ENCODE measurements around the gene KIF1A.

The KIF1A gene

DNA sequence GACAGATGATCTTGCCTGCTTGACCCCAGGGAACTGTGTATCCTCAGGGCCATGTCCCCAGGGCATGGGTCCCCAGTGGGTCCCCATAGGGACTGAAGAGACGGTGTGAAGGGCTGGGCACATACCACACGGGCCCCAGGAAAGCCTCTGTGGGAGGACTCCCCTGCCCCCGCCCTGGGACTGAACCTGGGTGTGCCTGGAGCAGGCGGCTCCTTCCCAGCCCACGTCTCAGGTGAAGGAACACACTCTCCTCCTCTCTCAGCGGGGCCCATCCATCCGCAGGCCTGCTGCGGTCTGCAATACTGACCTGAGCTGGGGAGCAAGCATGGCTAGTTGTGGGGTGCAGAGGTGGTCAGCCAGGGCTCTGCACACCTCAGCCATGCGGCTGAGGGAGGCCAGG lies 45.2 kb downstream of the KIF1A start:
- POLR2A ChIA-PET: no interaction called here

DNA sequence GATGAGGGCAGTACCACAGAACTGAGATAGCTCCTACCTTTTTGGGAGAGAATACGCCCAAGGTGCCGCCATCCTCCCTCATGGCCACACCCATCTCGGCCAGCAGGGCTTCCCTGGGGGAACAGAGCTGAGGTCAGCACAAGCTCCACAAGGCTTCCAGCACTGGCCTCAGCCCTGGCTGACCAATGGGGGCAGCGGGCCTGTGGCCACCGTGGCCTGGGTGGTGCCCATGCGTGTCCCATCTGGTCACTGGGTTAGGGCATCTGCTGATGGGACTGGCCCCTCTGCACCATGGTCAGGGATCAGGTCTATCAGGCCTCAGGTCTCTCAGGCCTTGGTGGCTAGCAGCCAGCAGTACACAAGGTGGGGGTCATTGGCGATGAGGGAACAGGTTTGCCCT lies 50.9 kb downstream of the KIF1A start:
- no peak for DNase-seq (ENCODE audit: low read depth, low spot score)
- TF ChIP-seq, protein P1, sequence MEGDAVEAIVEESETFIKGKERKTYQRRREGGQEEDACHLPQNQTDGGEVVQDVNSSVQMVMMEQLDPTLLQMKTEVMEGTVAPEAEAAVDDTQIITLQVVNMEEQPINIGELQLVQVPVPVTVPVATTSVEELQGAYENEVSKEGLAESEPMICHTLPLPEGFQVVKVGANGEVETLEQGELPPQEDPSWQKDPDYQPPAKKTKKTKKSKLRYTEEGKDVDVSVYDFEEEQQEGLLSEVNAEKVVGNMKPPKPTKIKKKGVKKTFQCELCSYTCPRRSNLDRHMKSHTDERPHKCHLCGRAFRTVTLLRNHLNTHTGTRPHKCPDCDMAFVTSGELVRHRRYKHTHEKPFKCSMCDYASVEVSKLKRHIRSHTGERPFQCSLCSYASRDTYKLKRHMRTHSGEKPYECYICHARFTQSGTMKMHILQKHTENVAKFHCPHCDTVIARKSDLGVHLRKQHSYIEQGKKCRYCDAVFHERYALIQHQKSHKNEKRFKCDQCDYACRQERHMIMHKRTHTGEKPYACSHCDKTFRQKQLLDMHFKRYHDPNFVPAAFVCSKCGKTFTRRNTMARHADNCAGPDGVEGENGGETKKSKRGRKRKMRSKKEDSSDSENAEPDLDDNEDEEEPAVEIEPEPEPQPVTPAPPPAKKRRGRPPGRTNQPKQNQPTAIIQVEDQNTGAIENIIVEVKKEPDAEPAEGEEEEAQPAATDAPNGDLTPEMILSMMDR (IDR thresholded peaks at IDR 0.05; ENCODE audit: insufficient read depth, low read length, missing control alignments): no peak
- POLR2A ChIA-PET: no interaction called here
- H3K4me3 ChIP-seq (ENCODE audit: low read depth, low read length): no peak overlapping the region
- CTCF ChIA-PET: no interaction called here

More for the DNA sequence above, 45.2 kb downstream of the KIF1A start:
- CTCF ChIA-PET: no interaction called here
- no peak overlapping the region for H3K4me3 ChIP-seq (ENCODE audit: low read depth, low read length)
- TF ChIP-seq, protein P1 (IDR thresholded peaks at IDR 0.05; ENCODE audit: insufficient read depth, low read length, missing control alignments): no peak
- no peak for DNase-seq (ENCODE audit: low read depth, low spot score)

DNA sequence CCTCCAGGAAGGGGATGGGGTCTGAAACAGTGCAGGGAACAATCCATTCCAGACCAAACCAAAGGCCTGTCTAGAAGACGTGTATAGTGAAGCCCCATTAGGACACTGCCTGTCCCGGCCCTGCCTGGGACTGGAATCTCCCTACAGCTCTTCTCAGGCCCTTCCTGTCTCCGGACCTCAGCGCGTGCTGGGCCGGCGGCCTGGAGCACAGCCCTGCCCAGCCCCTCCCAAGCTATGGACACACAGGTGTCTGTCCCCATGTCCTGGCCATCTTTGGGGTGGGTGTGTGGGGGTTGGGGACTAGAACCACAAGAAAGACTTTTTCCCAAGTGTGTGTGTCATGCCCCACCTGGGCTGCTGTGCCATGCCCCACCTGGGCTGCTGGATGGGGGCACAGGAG lies 51.8 kb downstream of the KIF1A start:
- DNase-seq (ENCODE audit: low read depth, low spot score): no peak
- CTCF ChIA-PET: no interaction called here
- no peak overlapping the region for H3K4me3 ChIP-seq (ENCODE audit: low read depth, low read length)
- TF ChIP-seq, protein P1 (IDR thresholded peaks at IDR 0.05; ENCODE audit: insufficient read depth, low read length, missing control alignments): no peak
- POLR2A ChIA-PET: no interaction called here

DNA sequence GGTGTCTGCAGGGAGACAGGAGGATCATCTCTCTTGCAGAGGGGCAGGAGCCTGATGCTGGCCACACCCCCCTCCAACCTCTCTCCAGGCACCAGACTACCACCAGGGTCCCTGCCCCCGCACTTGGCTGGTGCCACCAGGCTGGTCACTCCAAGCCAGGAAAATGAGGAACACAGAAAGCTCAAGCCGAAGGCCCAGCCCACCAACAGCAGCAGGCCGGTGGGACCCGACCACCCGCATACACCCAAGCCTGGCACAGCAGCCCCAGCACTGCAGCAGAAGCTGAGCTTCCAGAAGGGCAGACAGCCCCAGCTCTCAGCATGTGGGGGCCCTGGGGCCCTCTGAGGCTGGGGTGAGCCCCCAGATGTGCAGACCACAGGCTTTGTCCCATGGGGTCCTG lies 52.7 kb downstream of the KIF1A start:
- no peak overlapping the region for H3K4me3 ChIP-seq (ENCODE audit: low read depth, low read length)
- CTCF ChIA-PET: no interaction called here
- POLR2A ChIA-PET: interaction anchor here (0.7 kb wide), 1 partner anchor 11 kb away, joined by 3 read pairs; no protein-coding TSS in a partner anchor
- no peak for DNase-seq (ENCODE audit: low read depth, low spot score)
- TF ChIP-seq, protein P1 (IDR thresholded peaks at IDR 0.05; ENCODE audit: insufficient read depth, low read length, missing control alignments): no peak

DNA sequence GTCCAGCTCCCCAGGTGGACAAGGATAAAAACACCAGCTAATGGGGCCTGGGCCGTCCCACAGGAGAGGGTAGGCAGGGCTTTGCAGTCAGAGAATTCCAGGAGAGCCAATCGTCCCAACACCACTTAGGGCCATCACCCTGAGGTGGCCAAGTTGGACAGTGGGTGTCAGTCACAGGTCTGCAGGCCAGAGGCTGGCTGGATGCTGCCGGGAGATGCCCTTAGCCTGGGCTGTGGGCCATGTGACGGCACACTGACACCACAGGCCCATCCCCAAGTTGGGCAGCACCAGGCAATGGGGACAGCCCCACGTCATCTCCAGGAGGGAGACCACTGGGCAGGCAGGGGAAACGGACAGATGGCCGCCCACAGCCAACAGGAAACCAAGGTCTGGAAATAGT lies 53.9 kb downstream of the KIF1A start:
- TF ChIP-seq, protein P1 (IDR thresholded peaks at IDR 0.05; ENCODE audit: insufficient read depth, low read length, missing control alignments): no peak
- ChIA-PET CTCF (no interaction called here), POLR2A (no interaction called here)
- DNase-seq (ENCODE audit: low read depth, low spot score): no peak
- H3K4me3 ChIP-seq (ENCODE audit: low read depth, low read length): no peak overlapping the region

DNA sequence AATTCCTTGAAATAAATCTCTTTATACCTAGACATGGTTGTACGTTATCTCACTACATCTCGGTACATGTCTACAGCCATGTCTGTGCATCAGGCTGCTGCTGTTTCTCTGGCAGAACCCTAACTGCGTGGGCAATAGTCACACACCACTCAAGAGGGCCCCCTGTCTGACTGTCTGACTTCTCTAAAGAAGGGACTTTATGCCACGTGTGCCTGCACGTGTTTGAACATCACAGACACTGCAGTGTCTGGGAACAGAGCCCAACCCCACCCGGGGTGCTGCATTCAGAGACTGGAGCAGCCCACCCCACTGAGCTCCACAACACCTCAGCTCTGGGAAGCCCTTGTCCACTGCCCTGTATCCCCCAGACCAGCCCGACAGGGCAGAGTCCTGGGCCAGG lies 55.0 kb downstream of the KIF1A start:
- ChIA-PET CTCF (no interaction called here), POLR2A (no interaction called here)
- no peak overlapping the region for H3K4me3 ChIP-seq (ENCODE audit: low read depth, low read length)
- no peak for DNase-seq (ENCODE audit: low read depth, low spot score)
- TF ChIP-seq, protein P1 (IDR thresholded peaks at IDR 0.05; ENCODE audit: insufficient read depth, low read length, missing control alignments): no peak
